H9 (cell line): ENCODE data around the gene CPT1A. TPM values are rescaled to one million over a fixed set of nuclear protein-coding genes. Genes with fewer than 3 reads are reported as not detected.

Source experiments
- DNase-seq: peaks from one replicate; pipeline ENCODE4 v3.0.0-alpha.2; 2017
- H2AFZ ChIP-seq: one replicate; pipeline ENCODE4 v1.6.1; 2013; ENCODE audit warnings: mild to moderate bottlenecking, low read length, control low read depth, moderate library complexity
- H2AK5ac ChIP-seq: 2 replicates; pipeline ENCODE4 v1.6.1; 2013; ENCODE audit warnings: low read length, control low read depth, mixed read lengths; ENCODE audit not compliant: insufficient read length
- H2BK120ac ChIP-seq: one replicate; pipeline ENCODE4 v1.6.1; 2013; ENCODE audit warnings: low read depth, mild to moderate bottlenecking, low read length, control low read depth, inconsistent platforms; ENCODE audit not compliant: poor library complexity, severe bottlenecking
- H2BK12ac ChIP-seq: 2 replicates; pipeline ENCODE4 v1.6.1; 2013; ENCODE audit warnings: low read length, control low read depth, mixed read lengths, low read depth; ENCODE audit not compliant: insufficient read length
- H2BK15ac ChIP-seq: 2 replicates; pipeline ENCODE4 v1.6.1; 2013; ENCODE audit warnings: low read depth, low read length, control low read depth
- H2BK20ac ChIP-seq: one replicate; pipeline ENCODE4 v1.6.1; 2013; ENCODE audit warnings: low read depth, mild to moderate bottlenecking, low read length, control low read depth, inconsistent platforms; ENCODE audit not compliant: poor library complexity, severe bottlenecking
- H2BK5ac ChIP-seq: 2 replicates; pipeline ENCODE4 v1.6.1; 2013; ENCODE audit warnings: low read length, control low read depth, mixed read lengths; ENCODE audit not compliant: insufficient read length
- H3K14ac ChIP-seq: 2 replicates; pipeline ENCODE4 v1.6.1; 2013; ENCODE audit warnings: low read length, control low read depth; ENCODE audit not compliant: insufficient read depth
- H3K18ac ChIP-seq: 2 replicates; pipeline ENCODE4 v1.6.1; 2013; ENCODE audit warnings: low read depth, mild to moderate bottlenecking, mixed read lengths, low read length, control low read depth; ENCODE audit not compliant: insufficient read length
- H3K23ac ChIP-seq: 2 replicates; pipeline ENCODE4 v1.6.1; 2013; ENCODE audit warnings: low read length, control low read depth, mixed read lengths, low read depth; ENCODE audit not compliant: insufficient read length
- H3K23me2 ChIP-seq: 2 replicates; pipeline ENCODE4 v1.6.1; 2013; ENCODE audit warnings: low read depth, mild to moderate bottlenecking, mixed read lengths, low read length, control low read depth; ENCODE audit not compliant: insufficient read length, poor library complexity, severe bottlenecking
- H3K27ac ChIP-seq: 2 replicates; pipeline ENCODE4 v1.5.1; 2013; ENCODE audit warnings: low read length, control low read depth, mixed read lengths, low read depth; ENCODE audit not compliant: insufficient read length
- H3K27me3 ChIP-seq: 2 replicates; pipeline ENCODE4 v1.6.1; 2013; ENCODE audit warnings: low read length, control low read depth, inconsistent platforms; ENCODE audit not compliant: insufficient read depth
- H3K4ac ChIP-seq: 2 replicates; pipeline ENCODE4 v1.6.1; 2013; ENCODE audit warnings: low read depth, mild to moderate bottlenecking, control low read depth, inconsistent platforms, low read length, moderate library complexity
- H3K4me1 ChIP-seq: 2 replicates; pipeline ENCODE4 v1.6.1; 2013; ENCODE audit warnings: low read length, control low read depth, inconsistent platforms; ENCODE audit not compliant: insufficient read depth
- H3K4me2 ChIP-seq: 2 replicates; pipeline ENCODE4 v1.6.1; 2013; ENCODE audit warnings: low read length, control low read depth, mixed read lengths; ENCODE audit not compliant: insufficient read length, insufficient read depth
- H3K56ac ChIP-seq: 2 replicates; pipeline ENCODE4 v1.6.1; 2013; ENCODE audit warnings: low read depth, mild to moderate bottlenecking, mixed read lengths, low read length, control low read depth; ENCODE audit not compliant: insufficient read length
- H3K79me1 ChIP-seq: 2 replicates; pipeline ENCODE4 v1.6.1; 2013; ENCODE audit warnings: low read depth, mild to moderate bottlenecking, moderate library complexity, low read length, control low read depth, inconsistent platforms; ENCODE audit not compliant: insufficient read depth, poor library complexity, severe bottlenecking
- H3K79me2 ChIP-seq: 2 replicates; pipeline ENCODE4 v1.6.1; 2013; ENCODE audit warnings: low read length, control low read depth, inconsistent platforms; ENCODE audit not compliant: insufficient read depth
- H3K9ac ChIP-seq: 2 replicates; pipeline ENCODE4 v1.6.1; 2013; ENCODE audit warnings: low read length, control low read depth, mixed read lengths; ENCODE audit not compliant: insufficient read length; ENCODE audit errors: extremely low read depth
- H3K9me3 ChIP-seq: one replicate; pipeline ENCODE4 v1.6.1; 2013; ENCODE audit warnings: low read depth, low read length, inconsistent platforms; ENCODE audit not compliant: control insufficient read depth
- H3T11ph ChIP-seq: one replicate; pipeline ENCODE4 v1.6.1; 2013; ENCODE audit warnings: mild to moderate bottlenecking, low read length, control low read depth, inconsistent platforms
- H4K20me1 ChIP-seq: one replicate; pipeline ENCODE4 v1.6.1; 2013; ENCODE audit not compliant: control insufficient read depth, insufficient read length, insufficient read depth
- H4K5ac ChIP-seq: 2 replicates; pipeline ENCODE4 v1.6.1; 2013; ENCODE audit warnings: low read depth, mild to moderate bottlenecking, mixed read lengths, low read length, control low read depth; ENCODE audit not compliant: insufficient read length
- H4K8ac ChIP-seq: replicated peaks from 2 replicates; pipeline ENCODE4 v1.6.1; 2013; ENCODE audit warnings: low read length, control low read depth, mixed read lengths, low read depth; ENCODE audit not compliant: insufficient read length
- H4K91ac ChIP-seq: 2 replicates; pipeline ENCODE4 v1.6.1; 2013; ENCODE audit warnings: low read depth, mild to moderate bottlenecking, moderate library complexity, mixed read lengths, low read length, control low read depth; ENCODE audit not compliant: insufficient read length
- H3K27ac Mint-ChIP-seq, 3 experiments: 2 replicates in 2 of 3; 3 replicates in 1 of 3; pipeline ENCODE4 v1.8.0; 2020 to 2021; ENCODE audit warnings: mixed read lengths in 3 of 3, mild to moderate bottlenecking in 1 of 3, moderate library complexity in 1 of 3
- H3K27me3 Mint-ChIP-seq: 2 replicates; pipeline ENCODE4 v1.8.0; 2021; ENCODE audit warnings: low read depth, mild to moderate bottlenecking, moderate library complexity, mixed read lengths
- H3K36me3 Mint-ChIP-seq, 3 experiments: 2 replicates in 2 of 3; 3 replicates in 1 of 3; pipeline ENCODE4 v1.8.0; 2020 to 2021; ENCODE audit warnings: low read depth in 3 of 3, mixed read lengths in 3 of 3; ENCODE audit not compliant: insufficient read depth in 1 of 3
- H3K4me1 Mint-ChIP-seq, 2 experiments: 2 replicates each; pipeline ENCODE4 v1.8.0; 2020; ENCODE audit warnings: mixed read lengths in 2 of 2
- H3K4me3 Mint-ChIP-seq, 2 experiments: 2 replicates in 1 of 2; 3 replicates in 1 of 2; pipeline ENCODE4 v1.8.0; 2020 to 2021; ENCODE audit warnings: mild to moderate bottlenecking in 2 of 2, mixed read lengths in 2 of 2, moderate library complexity in 1 of 2
- H3K9me3 Mint-ChIP-seq, 2 experiments: 2 replicates in 1 of 2; 3 replicates in 1 of 2; pipeline ENCODE4 v1.8.0; 2020; ENCODE audit warnings: mild to moderate bottlenecking in 2 of 2, mixed read lengths in 2 of 2, moderate library complexity in 1 of 2
- WGBS: extraction: QIAGEN DNeasy Blood & Tissue Kit; methylation state at CpG from one replicate; pipeline ENCODE4 v1.1.7; 2013; ENCODE audit warnings: missing lambda C conversion rate, low lambda C conversion rate, mixed read lengths; ENCODE audit not compliant: insufficient read length; ENCODE audit errors: extremely low coverage; 5-methylcytosine and 5-hydroxymethylcytosine counted together
- total RNA-seq: library from RNA; stranded (reverse); gene quantifications from 2 replicates; pipeline ENCODE4 v1.2.1, GENCODE V29; 2021
- TF ChIP-seq, protein P1 (sequence below): fragments of 200-600 bp; sonication (generic); conservative IDR thresholded peaks from 3 replicates; pipeline ENCODE4 v1.8.0; 2021; ENCODE audit warnings: antibody characterized with exemption, mild to moderate bottlenecking

Gene CPT1A
- total RNA-seq, 1 experiment from 2014 or later = 7.5 TPM

DNA sequence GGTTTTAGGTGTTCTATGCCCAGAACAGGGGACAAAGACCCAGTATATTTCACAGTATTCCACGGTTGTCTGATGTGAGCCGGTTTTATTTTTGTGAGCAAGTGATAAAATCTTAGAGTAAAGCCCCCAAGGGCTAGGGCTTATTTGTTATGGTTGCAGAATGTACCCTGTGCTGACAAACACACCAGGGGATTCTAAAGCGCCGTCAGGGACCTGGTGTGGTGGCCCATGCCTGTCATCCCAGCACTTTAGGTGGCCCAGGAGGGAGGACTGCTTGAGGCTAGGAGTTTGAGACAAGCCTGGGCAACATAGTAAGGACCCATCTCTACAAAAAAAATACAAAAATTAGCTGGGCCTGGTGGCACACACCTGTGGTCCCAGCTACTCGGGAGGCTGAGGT, 39.1 kb upstream of the CPT1A start:
- WGBS = no CpG with 5 or more reads among the region's 5 CpGs

More for the DNA sequence above, 39.1 kb upstream of the CPT1A start:
- Histone ChIP-seq H3K18ac (no peak overlapping the region), H2BK20ac (no peak overlapping the region), H3K4me1 (no peaks in the 10 kb centered on the region), H3K9me3 (no peaks in the 10 kb centered on the region), H4K5ac (no peak overlapping the region), H4K20me1 (no peaks in the 10 kb centered on the region), H2AK5ac (no peak overlapping the region), H3K23me2 (no peaks in the 10 kb centered on the region), H2BK120ac (no peak overlapping the region), H2BK12ac (no peak overlapping the region), H3K9ac (no peak overlapping the region), H3T11ph (no peak overlapping the region), H4K8ac (no peak overlapping the region), H3K4me2 (no peak overlapping the region), H3K14ac (no peak overlapping the region), H3K27me3 (no peaks in the 10 kb centered on the region), H3K79me1 (no peaks in the 10 kb centered on the region), H3K23ac (no peak overlapping the region), H3K56ac (no peak overlapping the region), H2AFZ (no peak overlapping the region), H3K79me2 (no peaks in the 10 kb centered on the region), H4K91ac (no peak overlapping the region), H2BK15ac (no peak overlapping the region), H3K4ac (no peak overlapping the region), H3K27ac (no peak overlapping the region), H2BK5ac (no peak overlapping the region)
- 0 out of 2 replicates have a peak, but pooled peaks cover 1% of the 10 kb centered on the region for H3K27me3 Mint-ChIP-seq
- TF ChIP-seq, protein P1, sequence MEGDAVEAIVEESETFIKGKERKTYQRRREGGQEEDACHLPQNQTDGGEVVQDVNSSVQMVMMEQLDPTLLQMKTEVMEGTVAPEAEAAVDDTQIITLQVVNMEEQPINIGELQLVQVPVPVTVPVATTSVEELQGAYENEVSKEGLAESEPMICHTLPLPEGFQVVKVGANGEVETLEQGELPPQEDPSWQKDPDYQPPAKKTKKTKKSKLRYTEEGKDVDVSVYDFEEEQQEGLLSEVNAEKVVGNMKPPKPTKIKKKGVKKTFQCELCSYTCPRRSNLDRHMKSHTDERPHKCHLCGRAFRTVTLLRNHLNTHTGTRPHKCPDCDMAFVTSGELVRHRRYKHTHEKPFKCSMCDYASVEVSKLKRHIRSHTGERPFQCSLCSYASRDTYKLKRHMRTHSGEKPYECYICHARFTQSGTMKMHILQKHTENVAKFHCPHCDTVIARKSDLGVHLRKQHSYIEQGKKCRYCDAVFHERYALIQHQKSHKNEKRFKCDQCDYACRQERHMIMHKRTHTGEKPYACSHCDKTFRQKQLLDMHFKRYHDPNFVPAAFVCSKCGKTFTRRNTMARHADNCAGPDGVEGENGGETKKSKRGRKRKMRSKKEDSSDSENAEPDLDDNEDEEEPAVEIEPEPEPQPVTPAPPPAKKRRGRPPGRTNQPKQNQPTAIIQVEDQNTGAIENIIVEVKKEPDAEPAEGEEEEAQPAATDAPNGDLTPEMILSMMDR = no peak
- peaks cover 0 to 11% of the 10 kb centered on the region in 2 experiments; a peak in 3 of 4 replicates for H3K4me1 Mint-ChIP-seq
- H3K4me3 Mint-ChIP-seq = no peak overlapping the region
- no peak for DNase-seq
- H3K36me3 Mint-ChIP-seq = peaks cover 3 to 11% (median 9%) of the 10 kb centered on the region in 3 experiments
- H3K9me3 Mint-ChIP-seq = no peaks in the 10 kb centered on the region; a peak in 1 of 5 replicates
- no peak overlapping the region for H3K27ac Mint-ChIP-seq
